Stimulated activated CD4-positive, alpha-beta T cell treated with anti-CD3 and anti-CD28 coated beads, Interleukin-4, amount 100 ng/mL, for 48 hours (primary cell): ENCODE measurements around the gene PRELID2.
"Not testable (repeated sequence)": the region's sequence is repeated elsewhere in the genome, so short reads cannot be mapped to it uniquely, and the experiment has no call there.

Experiments used
- DNase-seq, 2 donors: peaks; one replicate each; pipeline ENCODE4 v3.0.0-alpha.2; 2020; ENCODE audit warnings: low read depth in 2 of 2

The PRELID2 gene

GRCh38 chr5:145743396-145744061, 91.6 kb downstream of the PRELID2 start:
- no peak for DNase-seq

GRCh38 chr5:145739843-145740242, 95.3 kb downstream of the PRELID2 start:
- no peak for DNase-seq

GRCh38 chr5:145738227-145738626, 96.9 kb downstream of the PRELID2 start:
- no peak for DNase-seq

GRCh38 chr5:145737578-145737977, 97.6 kb downstream of the PRELID2 start:
- DNase-seq = no peak

- not testable (repeated sequence) for DNase-seq
Observed at GRCh38 chr5:145729956-145730355, 105.2 kb downstream of the PRELID2 start.

GRCh38 chr5:145723516-145723915, 111.6 kb downstream of the PRELID2 start:
- DNase-seq = no peak

GRCh38 chr5:145718956-145719355, 116.2 kb downstream of the PRELID2 start:
- DNase-seq = no peak

- DNase-seq = no peak
Observed at GRCh38 chr5:145715412-145715811, 119.7 kb downstream of the PRELID2 start.

GRCh38 chr5:145712245-145712644, 122.9 kb downstream of the PRELID2 start:
- no peak for DNase-seq

GRCh38 chr5:145711417-145711816, 123.7 kb downstream of the PRELID2 start:
- DNase-seq = no peak
